Measurements from ENCODE around the gene SCN5A.

GRCh38 chr3:38515367-38515766 lies 134.1 kb downstream of the SCN5A start:
- TF ChIP-seq CTCF (conservative IDR thresholded peaks at IDR 0.05 in 1 of 2, IDR thresholded peaks at IDR 0.05 in 1 of 2; ENCODE audit: extremely low read depth in 1 of 2, insufficient read depth in 1 of 2, low read depth in 1 of 2, low read length in 2 of 2) (no peak), EZH2 (IDR thresholded peaks at IDR 0.05; ENCODE audit: borderline replicate concordance, low read length) (no peak)

Measured in mammary epithelial cell (primary cell).